HG02623 (cell line): ENCODE data around the gene SGIP1.

ENCODE experiments used
- ATAC-seq: cut with Tn5 transposase; IDR thresholded peaks from one replicate; pipeline ENCODE4 v1.9.1; 2021; ENCODE audit warnings: moderate library complexity; ENCODE audit not compliant: unreplicated experiment

SGIP1 gene

DNA sequence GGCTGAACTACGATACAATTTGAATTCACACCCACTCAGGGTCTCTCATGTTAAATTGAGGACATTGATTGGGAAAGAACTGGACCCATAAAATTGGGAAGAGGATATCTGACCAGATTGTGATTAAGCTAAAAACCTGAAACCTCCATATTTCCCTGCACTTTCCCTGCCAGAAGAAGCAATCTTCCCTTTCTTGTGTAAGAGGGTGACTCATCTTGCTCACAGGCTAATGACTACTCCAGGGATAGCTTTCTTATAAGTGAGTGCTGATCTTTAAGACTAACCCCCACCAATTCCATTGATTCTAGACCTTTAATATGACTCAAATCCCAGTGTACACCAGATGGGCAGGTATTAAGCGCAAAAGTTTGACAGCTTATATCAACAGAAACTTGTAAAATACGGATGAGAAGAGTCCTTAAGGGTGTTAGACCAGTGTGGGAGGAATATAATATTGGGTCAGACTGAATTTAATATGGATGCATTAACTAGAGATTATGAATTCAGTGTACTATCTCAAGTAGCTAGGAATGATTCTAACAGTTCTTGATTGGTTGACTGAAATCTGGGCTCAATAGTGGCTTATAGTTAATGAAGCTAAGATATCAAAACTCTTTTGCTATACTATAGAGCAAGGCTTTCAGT, 12.1 kb upstream of the SGIP1 start:
- no peak for ATAC-seq

- no peak for ATAC-seq
These were observed 10.4 kb upstream of the SGIP1 start for GRCh38 chr1:66523562-66523961.

DNA sequence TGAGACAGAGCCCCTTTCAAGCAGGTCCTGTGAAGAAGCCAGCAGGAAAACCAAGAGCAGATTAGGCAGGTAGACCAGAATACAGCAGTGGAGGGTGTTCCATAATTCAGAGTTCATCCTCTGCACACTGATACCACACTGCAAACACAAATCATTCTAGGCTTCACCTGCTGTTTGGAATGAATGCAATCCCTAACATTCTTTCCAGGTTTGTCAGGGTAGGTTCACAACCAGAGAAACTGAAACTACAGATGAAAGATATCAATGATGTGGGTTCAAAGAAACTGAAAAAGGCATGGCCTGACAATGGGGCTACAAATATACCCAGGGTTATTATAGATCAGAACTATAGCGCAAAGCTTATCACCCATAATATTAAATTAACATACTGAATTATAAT, 8.9 kb upstream of the SGIP1 start:
- ATAC-seq: no peak

DNA sequence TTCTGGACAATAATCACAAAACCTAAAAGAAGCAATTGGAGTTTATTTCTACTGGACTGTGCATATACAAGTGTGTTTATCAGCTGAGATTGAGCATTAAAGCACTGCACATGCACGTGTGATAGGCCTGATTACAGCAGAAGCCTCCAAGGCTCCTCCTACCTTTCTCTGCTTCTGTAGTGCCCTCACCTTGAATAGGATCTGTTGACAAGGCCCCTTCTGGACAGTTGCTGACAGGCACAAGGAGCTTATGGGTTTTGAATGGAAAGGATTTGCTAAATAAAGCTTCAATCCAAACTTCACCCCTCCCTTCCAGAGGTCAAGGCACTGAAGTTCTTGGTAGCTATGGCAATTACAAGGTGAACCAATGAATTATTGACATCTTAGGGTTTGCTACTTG, 7.9 kb upstream of the SGIP1 start:
- no peak for ATAC-seq

GRCh38 chr1:66526991-66527390, 7.0 kb upstream of the SGIP1 start:
- no peak for ATAC-seq

- ATAC-seq: no peak
These were observed 6.3 kb upstream of the SGIP1 start for GRCh38 chr1:66527686-66528085.

- no peak for ATAC-seq
These were observed 5.4 kb upstream of the SGIP1 start for GRCh38 chr1:66528580-66528979.

DNA sequence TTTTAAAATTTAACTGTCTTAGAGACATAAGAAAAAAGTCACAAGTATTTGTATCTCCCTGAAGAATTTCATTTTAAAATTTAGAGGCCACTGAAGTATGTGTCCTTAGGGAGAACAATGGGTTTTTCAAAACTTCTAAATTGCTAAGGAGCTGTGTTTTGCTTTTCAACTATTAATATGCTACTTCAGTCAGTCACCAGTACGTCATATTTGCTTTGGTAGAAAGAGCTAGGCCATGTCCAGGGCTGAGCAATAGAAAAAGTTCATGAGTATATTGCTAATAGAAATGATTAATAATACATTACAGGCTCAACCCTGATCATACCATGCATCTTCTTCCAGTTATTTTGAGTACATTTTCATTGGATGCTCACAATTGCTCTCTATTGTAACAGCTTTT, 1.7 kb upstream of the SGIP1 start:
- no peak for ATAC-seq

- ATAC-seq: no peak
These were observed 862 bp upstream of the SGIP1 start for GRCh38 chr1:66532798-66533783.

GRCh38 chr1:66535061-66535460, 1.1 kb downstream of the SGIP1 start:
- ATAC-seq: no peak

DNA sequence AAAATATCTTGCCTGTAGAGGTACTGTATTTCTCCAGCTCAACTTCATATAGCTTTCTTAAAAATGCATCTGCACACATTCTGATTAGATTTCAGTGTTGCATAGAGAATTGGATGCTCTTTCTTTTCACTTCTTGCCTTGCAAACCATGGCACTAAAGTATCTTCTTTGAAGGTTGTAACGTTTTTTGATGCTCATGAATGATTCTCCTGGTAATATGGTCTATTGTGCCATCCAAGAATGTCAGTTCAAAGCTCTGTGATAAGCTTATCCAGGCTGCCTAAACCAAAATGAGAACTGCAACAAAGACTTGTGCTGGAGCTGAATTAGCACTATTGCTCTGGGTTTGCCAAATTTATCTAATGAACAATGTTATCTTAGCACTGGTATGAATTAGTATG, 1.9 kb downstream of the SGIP1 start:
- no peak for ATAC-seq

GRCh38 chr1:66537718-66538117, 3.8 kb downstream of the SGIP1 start:
- ATAC-seq: no peak

DNA sequence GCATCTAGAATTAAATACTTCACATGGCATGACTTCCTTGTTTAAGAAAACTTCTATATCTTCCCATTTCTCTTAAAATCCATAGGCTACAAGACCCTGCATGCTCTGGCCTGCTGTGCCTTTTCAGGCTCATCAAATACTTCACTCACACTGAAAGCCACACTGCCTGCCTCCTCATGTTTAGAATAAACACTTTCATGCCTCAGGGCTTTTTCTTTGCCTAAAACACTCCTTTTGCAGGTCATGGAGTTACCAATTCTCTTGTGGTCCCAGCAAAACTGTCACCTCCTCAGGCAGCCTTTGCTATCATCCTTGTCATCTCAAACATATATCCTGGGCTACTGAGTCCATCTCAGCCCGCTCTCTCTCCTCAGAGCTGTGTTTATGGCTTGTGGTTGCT, 5.5 kb downstream of the SGIP1 start:
- no peak for ATAC-seq

DNA sequence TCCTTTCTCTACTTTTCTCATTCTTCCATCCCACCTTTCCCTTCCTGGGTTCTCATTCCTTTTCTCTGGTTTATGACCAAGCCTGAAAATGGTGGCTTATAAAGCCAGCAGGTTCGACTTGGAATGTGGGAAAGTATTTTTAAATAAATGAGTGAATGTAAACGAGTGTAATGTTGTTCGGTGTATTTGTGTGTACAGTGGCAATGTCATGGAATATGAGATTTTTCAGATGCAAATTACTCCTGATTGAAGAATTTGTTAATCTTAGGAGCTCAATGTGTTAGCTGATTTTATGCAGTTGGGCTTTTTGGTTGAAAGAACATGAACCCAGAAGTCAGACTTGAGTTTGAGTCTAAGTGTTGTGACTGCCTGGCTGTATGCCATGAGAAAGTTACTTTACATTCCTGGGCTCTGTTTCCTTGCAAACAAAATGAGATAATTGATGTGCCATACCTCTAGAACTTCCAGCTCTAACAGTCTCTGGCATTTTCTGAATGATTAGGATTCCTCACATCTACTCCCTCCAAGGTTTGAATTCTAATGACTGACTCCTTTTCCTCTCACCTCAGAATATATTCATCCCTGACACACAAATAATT, 6.6 kb downstream of the SGIP1 start:
- no peak for ATAC-seq

DNA sequence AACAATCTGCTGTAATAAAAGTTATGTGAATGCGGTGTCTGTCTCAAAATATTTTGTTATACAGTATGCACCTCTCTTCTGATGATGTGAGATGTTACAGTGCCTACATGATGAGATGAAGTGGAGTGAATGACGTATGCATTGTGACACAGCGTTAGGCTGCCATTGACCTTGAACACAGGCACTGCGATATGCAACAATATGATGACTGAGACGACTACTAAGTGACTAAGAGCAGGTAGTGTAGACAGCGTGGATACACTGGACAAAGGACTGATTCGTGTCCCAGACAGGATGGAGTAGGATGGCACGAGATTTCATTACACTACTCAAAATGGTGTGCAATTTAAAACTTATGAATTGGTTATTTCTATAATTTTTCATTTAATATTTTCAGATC, 8.4 kb downstream of the SGIP1 start:
- no peak for ATAC-seq

DNA sequence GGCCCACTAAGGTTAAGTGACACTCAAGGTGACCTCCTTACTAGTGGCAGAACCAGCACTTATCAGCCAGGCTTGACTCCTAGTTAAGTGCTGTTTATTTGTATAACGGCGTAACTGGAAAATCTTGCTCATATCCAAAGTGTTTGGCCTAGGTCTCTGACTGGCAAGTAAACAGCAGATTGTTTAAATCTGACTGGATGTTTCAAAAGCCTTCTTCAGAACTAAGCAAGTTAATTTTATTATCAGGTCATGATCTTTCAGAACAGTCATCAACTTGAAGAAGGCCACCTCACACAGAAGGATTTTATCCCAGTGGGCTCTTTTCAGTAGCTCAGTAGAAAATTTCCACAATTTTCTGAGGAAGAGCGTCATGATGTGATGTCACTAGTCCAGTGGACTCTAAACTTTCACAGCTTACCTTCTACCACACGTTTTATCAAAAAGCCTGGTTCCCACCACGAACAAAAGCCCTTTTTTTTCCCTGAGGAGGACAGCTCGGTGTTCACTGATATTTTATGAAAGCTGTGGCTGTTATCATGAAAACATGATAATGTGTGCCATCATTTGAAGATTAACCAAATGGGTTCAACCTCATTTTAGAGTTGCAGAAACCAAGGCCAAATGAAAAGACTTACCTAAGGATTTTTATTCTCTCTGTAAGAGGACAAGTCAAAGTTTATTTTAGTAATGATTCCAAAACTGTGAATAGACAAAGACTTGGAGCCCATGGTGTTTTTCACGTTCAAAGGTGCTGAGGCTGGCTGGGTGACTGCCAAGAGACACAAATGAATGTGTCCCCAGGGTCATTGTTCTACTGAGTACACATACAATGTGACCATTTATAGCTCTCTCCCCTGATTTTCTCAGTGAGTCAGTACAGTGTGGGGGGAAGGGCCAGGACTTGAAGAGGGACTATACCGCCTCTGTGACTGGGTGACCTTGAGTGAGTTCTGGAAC, 9.1 kb downstream of the SGIP1 start:
- no peak for ATAC-seq

- no peak for ATAC-seq
These were observed 12.3 kb downstream of the SGIP1 start for GRCh38 chr1:66546047-66546810.

DNA sequence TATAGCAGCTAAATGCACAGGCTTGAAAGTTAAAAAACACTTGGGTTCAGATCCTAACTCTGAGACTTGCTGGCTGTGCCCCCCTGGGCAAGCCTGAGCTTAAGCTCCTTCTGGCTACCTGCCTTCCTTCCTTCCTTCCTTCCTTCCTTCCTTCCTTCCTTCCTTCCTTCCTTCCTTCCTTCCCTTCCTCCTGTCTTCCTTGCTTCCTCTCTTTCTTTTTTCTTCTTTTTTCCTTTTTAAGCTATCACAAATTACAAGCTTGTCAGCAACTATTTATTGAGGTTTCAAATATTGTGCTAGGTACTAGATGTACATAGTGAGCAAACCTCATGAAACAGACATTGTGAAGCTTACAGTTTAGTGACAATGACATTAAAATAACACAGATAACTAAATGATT, 15.1 kb downstream of the SGIP1 start:
- no peak for ATAC-seq

GRCh38 chr1:66550243-66550642, 16.3 kb downstream of the SGIP1 start:
- ATAC-seq: no peak

GRCh38 chr1:66552287-66552686, 18.3 kb downstream of the SGIP1 start:
- ATAC-seq: no peak
